HG02840 (cell line): ENCODE results near the gene SIAH3.

Experiments
- ATAC-seq: cut with Tn5 transposase; IDR thresholded peaks from one replicate; pipeline ENCODE4 v1.9.1; 2021; ENCODE audit warnings: mild to moderate bottlenecking, moderate library complexity, moderate number of reproducible peaks; ENCODE audit not compliant: unreplicated experiment, low FRiP score

Gene SIAH3

GRCh38 chr13:45748941-45749759 lies 102.4 kb downstream of the SIAH3 start:
- ATAC-seq, result no peak

- ATAC-seq, result no peak
Measured at GRCh38 chr13:45747071-45747470, 104.5 kb downstream of the SIAH3 start.

- ATAC-seq, result no peak
Measured at GRCh38 chr13:45744979-45745378, 106.6 kb downstream of the SIAH3 start.

GRCh38 chr13:45742985-45743384 lies 108.6 kb downstream of the SIAH3 start:
- no peak for ATAC-seq

GRCh38 chr13:45737571-45738017 lies 114.0 kb downstream of the SIAH3 start:
- ATAC-seq, result no peak

- ATAC-seq, result no peak
Measured at GRCh38 chr13:45733361-45733760, 118.2 kb downstream of the SIAH3 start.

DNA sequence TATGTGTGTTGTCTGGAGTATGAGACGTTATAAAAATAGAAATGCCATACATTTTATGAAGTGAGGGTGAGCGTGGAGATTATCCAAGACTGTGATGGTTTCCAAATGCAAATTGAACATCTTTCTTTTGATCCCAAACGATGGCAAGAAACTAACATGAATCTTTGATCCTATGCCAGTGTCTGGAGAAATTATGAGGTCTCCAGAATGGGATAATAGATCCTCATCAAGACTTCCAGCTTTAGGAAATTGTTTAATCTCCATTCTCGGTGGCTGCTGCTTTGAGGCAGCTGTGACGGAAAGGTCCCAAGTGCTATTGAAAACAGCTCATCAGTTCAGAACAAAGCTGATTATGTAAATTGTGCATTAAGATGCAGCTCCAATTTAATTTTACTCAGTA lies 118.6 kb downstream of the SIAH3 start:
- no peak for ATAC-seq

DNA sequence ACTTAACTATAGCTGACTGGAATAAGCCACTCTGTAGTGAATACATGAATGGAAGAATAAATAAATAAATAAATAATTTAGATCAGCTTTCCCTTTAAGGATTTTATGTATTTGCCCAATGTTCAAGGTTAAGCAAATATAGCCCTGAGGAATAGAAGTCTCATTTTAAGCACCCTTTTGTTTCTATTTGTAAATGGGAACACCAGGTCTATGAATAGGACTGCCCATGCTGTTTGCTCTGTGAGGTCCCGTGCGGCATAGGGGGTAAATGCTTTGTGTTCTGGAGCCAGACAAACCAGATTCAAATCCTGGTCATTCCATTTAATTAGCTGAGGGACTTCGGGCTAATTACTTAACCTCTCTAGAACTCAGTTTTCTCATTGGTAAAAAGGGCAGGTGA lies 120.1 kb downstream of the SIAH3 start:
- ATAC-seq, result no peak

DNA sequence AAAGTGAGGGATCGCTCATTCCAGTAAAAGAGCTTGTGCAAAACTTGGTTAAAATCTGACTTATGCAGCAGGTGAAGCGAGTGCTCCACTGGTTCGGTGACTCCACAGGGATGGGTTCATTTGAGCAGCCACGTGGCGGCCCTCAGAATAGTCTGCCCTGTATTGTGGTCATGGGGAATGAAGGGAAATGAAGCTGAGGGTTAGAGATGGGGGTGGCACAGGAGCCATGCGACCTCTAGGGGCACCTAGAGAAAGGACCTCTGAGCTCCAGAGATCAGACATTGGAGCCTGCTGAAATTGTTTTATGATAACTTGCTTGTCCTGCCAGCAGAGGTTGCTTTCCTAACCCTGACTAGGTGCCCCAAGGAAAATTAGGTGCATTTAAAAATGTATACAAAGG lies 122.8 kb downstream of the SIAH3 start:
- no peak for ATAC-seq
